Spleen (tissue), 11 donors: ENCODE data around the gene PLPP3. TPM values are rescaled to one million over a fixed set of nuclear protein-coding genes. Genes with fewer than 3 reads are reported as not detected.

Experiments used
- DNase-seq: peaks from one replicate; pipeline ENCODE4 v3.0.0-alpha.2; 2020
- H3K27ac ChIP-seq, 8 donors: fragments of 200-600 bp; sonication (generic) in 7 of 8; 1 replicate in 4 of 8; 2 replicates in 4 of 8; pipeline versions ENCODE4 v1.5.0 to v1.8.0; 2016 to 2021; ENCODE audit warnings: inconsistent platforms in 4 of 8, mild to moderate bottlenecking in 4 of 8, moderate library complexity in 1 of 8
- H3K27me3 ChIP-seq, 7 donors: fragments of 200-600 bp; sonication (generic) in 6 of 7; replicated peaks in 1 of 7; 1 replicate in 4 of 7; 2 replicates in 3 of 7; pipeline versions ENCODE4 v1.5.0 to v1.8.0; 2016 to 2021; ENCODE audit warnings: inconsistent platforms in 3 of 7, mild to moderate bottlenecking in 1 of 7
- H3K36me3 ChIP-seq, 6 donors: fragments of 200-600 bp; sonication (generic) in 5 of 6; 1 replicate in 4 of 6; 2 replicates in 2 of 6; pipeline versions ENCODE4 v1.5.0 to v1.8.0; 2016 to 2021; ENCODE audit warnings: inconsistent platforms in 2 of 6
- H3K4me1 ChIP-seq, 6 donors: fragments of 200-600 bp; sonication (generic) in 5 of 6; 1 replicate in 3 of 6; 2 replicates in 3 of 6; pipeline versions ENCODE4 v1.5.0 to v1.8.0; 2016 to 2021; ENCODE audit warnings: inconsistent platforms in 3 of 6
- H3K4me3 ChIP-seq, 8 donors: fragments of 200-600 bp; sonication (generic) in 7 of 8; 1 replicate in 4 of 8; 2 replicates in 4 of 8; pipeline versions ENCODE4 v1.5.0 to v1.8.0; 2016 to 2021; ENCODE audit warnings: inconsistent platforms in 4 of 8, mild to moderate bottlenecking in 4 of 8, moderate library complexity in 2 of 8
- H3K9me3 ChIP-seq, 8 donors: fragments of 200-600 bp; sonication (generic) in 7 of 8; 1 replicate in 4 of 8; 2 replicates in 4 of 8; pipeline versions ENCODE4 v1.5.0 to v1.8.0; 2016 to 2021; ENCODE audit warnings: inconsistent platforms in 4 of 8
- POLR2A ChIP-seq, 3 donors: fragments of 450-650 bp; IDR thresholded peaks; one replicate each; pipeline ENCODE4 v1.5.1; 2017; ENCODE audit warnings: antibody characterized with exemption in 3 of 3, mild to moderate bottlenecking in 1 of 3
- POLR2AphosphoS5 ChIP-seq, 3 donors: sonication (generic); formaldehyde crosslinking; IDR thresholded peaks; one replicate each; pipeline ENCODE4 v1.5.1; 2017; ENCODE audit warnings: antibody characterized with exemption in 3 of 3
- WGBS, 5 donors: extraction: QIAGEN DNeasy Blood & Tissue Kit in 3 of 5; methylation state at CpG; one replicate each; pipeline versions ENCODE4 v1.1.5 to v1.1.7; 2013 to 2018; 5-methylcytosine and 5-hydroxymethylcytosine counted together
- intact Hi-C: fragments of 100-400 bp; cut with DNase I; formaldehyde crosslinking; loops from one replicate; pipeline ENCODE4 v1.15.0; 2023; ENCODE audit warnings: low total_unique reads
- polyA plus RNA-seq, 3 donors: library from polyadenylated mRNA; stranded (reverse); fragments of 200-250 nt; gene quantifications; one replicate each; pipeline ENCODE4 v1.2.1, GENCODE V29; 2013
- total RNA-seq, 7 donors: library from RNA; depleted of rRNA in 3 of 7; stranded (reverse); fragments of >200 nt in 3 of 7; fragmentation: NEBNext Ultra II Directional in 4 of 7; extraction: Animal tissue kit (Norgen Biotek cat#: 25700) in 4 of 7; gene quantifications; one replicate each; pipeline versions ENCODE4 v1.1.0 to v1.2.1, GENCODE V29; 2016 to 2021
- TF ChIP-seq, protein P1 (sequence below), 11 experiments: fragments of 200-600 bp in 7 of 11; fragments of 450-650 bp in 4 of 11; sonication (generic) in 4 of 11; IDR thresholded peaks in 8 of 11; conservative IDR thresholded peaks in 3 of 11; 1 replicate in 7 of 11; 2 replicates in 4 of 11; pipeline versions ENCODE4 v1.4.0 to v1.8.0; 2016 to 2021; ENCODE audit warnings: antibody characterized with exemption in 11 of 11, inconsistent platforms in 4 of 11, mild to moderate bottlenecking in 1 of 11
- donor health status: healthy with polysubstance abuse.
- donor health status: DM: no; HTN: no; CAD: no; lungs with moderate emphysema.
- donor health status: DM: no; HTN: no; CAD: no.
- donor health status: Bipolar disorder and iron deficiency.
- donor health status: healthy.
- donor health status: DM: no; HTN: no; CAD: no.
- donor health status: DM: yes; HTN: yes; CAD: no.

The PLPP3 gene
- total and polyA plus RNA-seq, 10 donors: 6.7 to 90.0 (median 55.1) TPM

GRCh38 chr1:56543783-56544612, 35.4 kb downstream of the PLPP3 start:
- intact Hi-C loops: no loop called here
- H3K4me1 ChIP-seq: peaks cover 0 to 35% (median 15%) of the 10 kb centered on the region in 6 donors

GRCh38 chr1:56542651-56543050, 36.7 kb downstream of the PLPP3 start:
- Histone ChIP-seq H3K27me3 (no peaks in the 10 kb centered on the region), H3K27ac (no peak overlapping the region), H3K4me1 (peaks cover 0 to 22% (median 10%) of the 10 kb centered on the region in 6 donors), H3K9me3 (no peaks in the 10 kb centered on the region), H3K36me3 (no peaks in the 10 kb centered on the region), H3K4me3 (no peak overlapping the region)
- no peak for DNase-seq
- WGBS, 5 donors: 87 to 95% (median 92%) methylated on average over 5 of the region's 5 CpGs
- TF ChIP-seq POLR2AphosphoS5 (IDR thresholded peaks at IDR 0.05): no peak
- intact Hi-C loops: no loop called here

More at GRCh38 chr1:56543783-56544612, 35.4 kb downstream of the PLPP3 start:
- no peak for DNase-seq
- H3K9me3 ChIP-seq: no peaks in the 10 kb centered on the region
- no peaks in the 10 kb centered on the region for H3K27me3 ChIP-seq
- H3K27ac ChIP-seq: no peak overlapping the region
- no peak overlapping the region for H3K4me3 ChIP-seq
- no peaks in the 10 kb centered on the region for H3K36me3 ChIP-seq
- TF ChIP-seq POLR2A (IDR thresholded peaks at IDR 0.05) (no peak), POLR2AphosphoS5 (IDR thresholded peaks at IDR 0.05) (no peak)
- TF ChIP-seq, protein P1, sequence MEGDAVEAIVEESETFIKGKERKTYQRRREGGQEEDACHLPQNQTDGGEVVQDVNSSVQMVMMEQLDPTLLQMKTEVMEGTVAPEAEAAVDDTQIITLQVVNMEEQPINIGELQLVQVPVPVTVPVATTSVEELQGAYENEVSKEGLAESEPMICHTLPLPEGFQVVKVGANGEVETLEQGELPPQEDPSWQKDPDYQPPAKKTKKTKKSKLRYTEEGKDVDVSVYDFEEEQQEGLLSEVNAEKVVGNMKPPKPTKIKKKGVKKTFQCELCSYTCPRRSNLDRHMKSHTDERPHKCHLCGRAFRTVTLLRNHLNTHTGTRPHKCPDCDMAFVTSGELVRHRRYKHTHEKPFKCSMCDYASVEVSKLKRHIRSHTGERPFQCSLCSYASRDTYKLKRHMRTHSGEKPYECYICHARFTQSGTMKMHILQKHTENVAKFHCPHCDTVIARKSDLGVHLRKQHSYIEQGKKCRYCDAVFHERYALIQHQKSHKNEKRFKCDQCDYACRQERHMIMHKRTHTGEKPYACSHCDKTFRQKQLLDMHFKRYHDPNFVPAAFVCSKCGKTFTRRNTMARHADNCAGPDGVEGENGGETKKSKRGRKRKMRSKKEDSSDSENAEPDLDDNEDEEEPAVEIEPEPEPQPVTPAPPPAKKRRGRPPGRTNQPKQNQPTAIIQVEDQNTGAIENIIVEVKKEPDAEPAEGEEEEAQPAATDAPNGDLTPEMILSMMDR (IDR thresholded peaks at IDR 0.05 in 8 of 11, conservative IDR thresholded peaks at IDR 0.05 in 3 of 11): no peak
- WGBS, 5 donors: 73 to 89% (median 80%) methylated on average over 2 of the region's 2 CpGs

GRCh38 chr1:56541408-56541807, 38.0 kb downstream of the PLPP3 start:
- Histone ChIP-seq H3K4me3 (no peak overlapping the region), H3K27ac (no peak overlapping the region), H3K27me3 (no peaks in the 10 kb centered on the region), H3K4me1 (peaks cover 0 to 16% (median 10%) of the 10 kb centered on the region in 6 donors), H3K36me3 (peaks cover 0 to 8% (median 2%) of the 10 kb centered on the region in 6 donors), H3K9me3 (no peaks in the 10 kb centered on the region)
- 78 to 98% (median 82%) methylated on average over 1 of the region's 1 CpG for WGBS, 5 donors
- DNase-seq: no peak
- intact Hi-C loops: no loop called here
- TF ChIP-seq POLR2AphosphoS5 (IDR thresholded peaks at IDR 0.05): no peak
- TF ChIP-seq POLR2A (IDR thresholded peaks at IDR 0.05): no peak
- TF ChIP-seq, protein P1 (IDR thresholded peaks at IDR 0.05 in 8 of 11, conservative IDR thresholded peaks at IDR 0.05 in 3 of 11): no peak

DNA sequence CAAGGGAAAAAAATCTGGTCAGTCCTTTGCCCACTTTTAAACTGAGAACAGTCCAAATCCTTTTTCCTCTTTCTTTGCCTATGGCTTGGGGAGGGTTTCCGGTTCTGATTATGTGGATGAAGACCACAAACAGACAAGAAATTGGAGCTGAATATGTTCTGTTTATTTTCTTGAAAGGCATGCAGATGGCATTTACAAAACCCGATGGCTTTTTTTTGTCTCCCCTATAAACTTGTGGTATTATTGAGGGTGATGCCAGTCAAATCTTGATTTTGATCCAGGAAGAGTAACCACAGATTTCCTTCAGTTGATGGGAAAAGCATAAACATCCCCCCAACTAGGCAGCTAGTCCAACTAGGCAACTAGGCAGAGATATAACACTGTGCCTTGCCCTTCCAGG, 38.9 kb downstream of the PLPP3 start:
- peaks cover 0 to 17% (median 7%) of the 10 kb centered on the region in 6 donors for H3K36me3 ChIP-seq
- no peak overlapping the region for H3K4me3 ChIP-seq
- intact Hi-C loops: no loop called here
- peaks cover 0 to 19% (median 10%) of the 10 kb centered on the region in 6 donors for H3K4me1 ChIP-seq
- WGBS, 5 donors: 29 to 55% (median 33%) methylated on average over 2 of the region's 2 CpGs
- TF ChIP-seq, protein P1 (IDR thresholded peaks at IDR 0.05 in 8 of 11, conservative IDR thresholded peaks at IDR 0.05 in 3 of 11): no peak
- no peak for TF ChIP-seq POLR2AphosphoS5 (IDR thresholded peaks at IDR 0.05)
- TF ChIP-seq POLR2A (IDR thresholded peaks at IDR 0.05): no peak
- H3K27ac ChIP-seq: no peak overlapping the region
- DNase-seq: no peak
- no peaks in the 10 kb centered on the region for H3K9me3 ChIP-seq
- no peaks in the 10 kb centered on the region for H3K27me3 ChIP-seq
